ENCODE data around the gene ZNF827.

Gene ZNF827

DNA sequence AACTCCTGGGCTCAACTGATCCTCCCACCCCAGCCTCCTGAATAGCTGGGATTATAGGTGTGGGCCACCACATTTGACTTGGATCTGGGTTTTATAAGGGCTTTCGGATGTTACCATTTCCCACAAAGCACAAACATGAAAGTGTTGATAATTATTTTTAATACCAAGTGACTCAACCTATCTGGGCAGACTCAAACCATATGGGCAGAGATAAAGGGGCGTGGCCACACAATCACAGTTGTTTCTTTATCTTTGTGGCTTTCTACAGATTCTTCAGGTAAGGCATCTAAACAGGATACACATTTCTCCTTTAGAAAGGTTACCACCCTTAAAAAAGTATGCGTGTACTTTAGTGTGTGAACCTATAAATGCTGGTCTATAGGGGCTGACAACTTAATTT is 122.5 kb downstream of the ZNF827 start:
- Histone ChIP-seq H4K8ac (ENCODE audit: low read length) (no peak overlapping the region), H2BK12ac (ENCODE audit: low read length in 2 of 2) (no peak overlapping the region), H3K14ac (ENCODE audit: low read length in 2 of 2) (no peak overlapping the region), H3K36me3 (ENCODE audit: control insufficient read depth in 1 of 2, insufficient read depth in 2 of 2, low read depth in 1 of 2, low read length in 2 of 2) (peaks cover 12 to 17% of the 10 kb centered on the region in 2 experiments), H3K9me3 (ENCODE audit: control insufficient read depth, low read length) (no peaks in the 10 kb centered on the region), H3K4me2 (ENCODE audit: low read length, poor library complexity, severe bottlenecking) (no peak overlapping the region), H3K23ac (ENCODE audit: low read length in 2 of 2) (no peak overlapping the region), H3K79me1 (replicated peaks; ENCODE audit: low read length, poor library complexity, severe bottlenecking) (peaks cover 10% of the 10 kb centered on the region), H3K4me1 (ENCODE audit: control insufficient read depth, insufficient read depth, low read depth, low read length) (no peaks in the 10 kb centered on the region), H2BK5ac (ENCODE audit: low read depth, low read length, poor library complexity, severe bottlenecking) (no peak overlapping the region), H4K91ac (ENCODE audit: low read length) (no peak overlapping the region), H2BK120ac (ENCODE audit: low read depth, low read length) (no peak overlapping the region), H2BK15ac (ENCODE audit: low read depth, poor library complexity, severe bottlenecking) (no peak overlapping the region), H3K4ac (ENCODE audit: low read depth in 1 of 2, low read length in 2 of 2) (no peak overlapping the region), H3K27ac (ENCODE audit: low read length, poor library complexity, severe bottlenecking) (no peak overlapping the region), H3K18ac (ENCODE audit: low read depth in 1 of 2, low read length in 2 of 2) (no peak overlapping the region), H3K9ac (ENCODE audit: low read length) (no peak overlapping the region), H3K27me3 (ENCODE audit: control insufficient read depth in 1 of 2, insufficient read depth in 1 of 2, low read length in 2 of 2) (no peaks in the 10 kb centered on the region), H3K4me3 (ENCODE audit: insufficient read depth in 1 of 2, low read depth in 1 of 2, low read length in 2 of 2) (no peak overlapping the region), H2AFZ (ENCODE audit: low read depth, low read length) (no peak overlapping the region), H2AK5ac (ENCODE audit: low read length, severe bottlenecking) (no peak overlapping the region)
- WGBS: 67% methylated on average over 1 of the region's 3 CpGs
- DNase-seq: no peak

DNA sequence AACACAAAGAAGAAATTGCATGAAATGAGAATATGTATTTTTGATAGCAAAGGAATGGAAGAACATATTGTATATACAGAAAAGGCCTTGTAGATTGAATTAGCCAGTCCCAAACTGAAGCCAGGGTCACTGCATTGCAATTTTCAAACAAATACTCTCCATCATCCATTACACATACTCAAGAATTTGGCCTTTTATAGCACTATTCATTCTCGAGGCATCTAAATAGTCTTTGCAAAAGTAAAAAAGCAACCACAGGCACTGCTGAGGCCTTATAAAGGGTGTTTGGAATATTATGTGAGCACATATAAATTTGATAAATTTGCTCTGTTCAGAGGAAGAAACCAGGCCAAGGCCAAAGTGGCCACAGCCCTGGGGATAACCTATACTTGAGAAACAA is 123.0 kb downstream of the ZNF827 start:
- H3K36me3 ChIP-seq (ENCODE audit: control insufficient read depth in 1 of 2, insufficient read depth in 2 of 2, low read depth in 1 of 2, low read length in 2 of 2): peaks cover 12 to 20% of the 10 kb centered on the region in 2 experiments
- no peak overlapping the region for H2AK5ac ChIP-seq (ENCODE audit: low read length, severe bottlenecking)
- no peak overlapping the region for H2BK120ac ChIP-seq (ENCODE audit: low read depth, low read length)
- no peak overlapping the region for H3K4me3 ChIP-seq (ENCODE audit: insufficient read depth in 1 of 2, low read depth in 1 of 2, low read length in 2 of 2)
- H3K27me3 ChIP-seq (ENCODE audit: control insufficient read depth in 1 of 2, insufficient read depth in 1 of 2, low read length in 2 of 2): no peaks in the 10 kb centered on the region
- no peak overlapping the region for H3K18ac ChIP-seq (ENCODE audit: low read depth in 1 of 2, low read length in 2 of 2)
- H3K9ac ChIP-seq (ENCODE audit: low read length): no peak overlapping the region
- H3K9me3 ChIP-seq (ENCODE audit: control insufficient read depth, low read length): no peaks in the 10 kb centered on the region
- no peak overlapping the region for H2BK12ac ChIP-seq (ENCODE audit: low read length in 2 of 2)
- H3K79me1 ChIP-seq (replicated peaks; ENCODE audit: low read length, poor library complexity, severe bottlenecking): peaks cover 10% of the 10 kb centered on the region
- H3K23ac ChIP-seq (ENCODE audit: low read length in 2 of 2): no peak overlapping the region
- H2BK5ac ChIP-seq (ENCODE audit: low read depth, low read length, poor library complexity, severe bottlenecking): no peak overlapping the region
- no peak overlapping the region for H4K8ac ChIP-seq (ENCODE audit: low read length)
- no peak overlapping the region for H2AFZ ChIP-seq (ENCODE audit: low read depth, low read length)
- no peak overlapping the region for H4K91ac ChIP-seq (ENCODE audit: low read length)
- H2BK15ac ChIP-seq (ENCODE audit: low read depth, poor library complexity, severe bottlenecking): no peak overlapping the region
- no peak overlapping the region for H3K4me2 ChIP-seq (ENCODE audit: low read length, poor library complexity, severe bottlenecking)
- no peak overlapping the region for H3K14ac ChIP-seq (ENCODE audit: low read length in 2 of 2)
- no peak overlapping the region for H3K27ac ChIP-seq (ENCODE audit: low read length, poor library complexity, severe bottlenecking)
- no peaks in the 10 kb centered on the region for H3K4me1 ChIP-seq (ENCODE audit: control insufficient read depth, insufficient read depth, low read depth, low read length)
- WGBS: 92% methylated on average over 1 of the region's 1 CpG
- no peak overlapping the region for H3K4ac ChIP-seq (ENCODE audit: low read depth in 1 of 2, low read length in 2 of 2)
- DNase-seq: no peak

DNA sequence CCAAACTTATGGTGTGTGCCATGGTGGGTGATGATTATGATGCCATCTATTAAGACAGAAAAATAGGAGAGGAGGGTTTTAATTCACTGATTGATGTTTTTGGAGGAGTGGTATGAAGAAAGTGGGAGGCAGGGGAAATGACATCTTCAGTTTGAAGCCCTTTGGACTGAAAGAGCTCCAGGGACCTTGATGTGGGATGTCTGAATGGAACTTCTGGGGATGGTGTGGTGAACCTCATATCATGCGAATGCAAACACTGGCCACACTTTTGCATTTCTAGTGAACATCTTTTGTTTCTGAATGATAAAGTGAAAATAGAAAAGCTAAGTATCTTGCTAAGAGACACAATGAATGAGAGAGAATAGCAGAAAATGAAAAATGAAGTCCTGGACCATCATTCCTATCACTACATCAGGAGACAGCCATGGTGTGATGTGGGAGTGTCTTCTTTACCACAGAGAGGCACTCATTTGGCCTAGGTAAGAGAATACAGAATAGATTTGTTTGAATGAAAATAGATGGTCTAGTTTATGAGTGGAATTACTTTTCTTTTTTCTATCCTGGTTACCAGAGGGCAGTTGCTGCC is 123.5 kb downstream of the ZNF827 start:
- H4K91ac ChIP-seq (ENCODE audit: low read length): no peak overlapping the region
- H3K27me3 ChIP-seq (ENCODE audit: control insufficient read depth in 1 of 2, insufficient read depth in 1 of 2, low read length in 2 of 2): no peaks in the 10 kb centered on the region
- H3K4me3 ChIP-seq (ENCODE audit: insufficient read depth in 1 of 2, low read depth in 1 of 2, low read length in 2 of 2): no peak overlapping the region
- H3K36me3 ChIP-seq (ENCODE audit: control insufficient read depth in 1 of 2, insufficient read depth in 2 of 2, low read depth in 1 of 2, low read length in 2 of 2): peaks cover 12 to 20% of the 10 kb centered on the region in 2 experiments
- no peak overlapping the region for H2BK12ac ChIP-seq (ENCODE audit: low read length in 2 of 2)
- H2AFZ ChIP-seq (ENCODE audit: low read depth, low read length): no peak overlapping the region
- no peaks in the 10 kb centered on the region for H3K9me3 ChIP-seq (ENCODE audit: control insufficient read depth, low read length)
- peaks cover 8% of the 10 kb centered on the region for H3K79me1 ChIP-seq (replicated peaks; ENCODE audit: low read length, poor library complexity, severe bottlenecking)
- 100% methylated on average over 1 of the region's 1 CpG for WGBS
- no peak overlapping the region for H2AK5ac ChIP-seq (ENCODE audit: low read length, severe bottlenecking)
- no peak overlapping the region for H3K23ac ChIP-seq (ENCODE audit: low read length in 2 of 2)
- H4K8ac ChIP-seq (ENCODE audit: low read length): no peak overlapping the region
- H2BK120ac ChIP-seq (ENCODE audit: low read depth, low read length): no peak overlapping the region
- H2BK5ac ChIP-seq (ENCODE audit: low read depth, low read length, poor library complexity, severe bottlenecking): no peak overlapping the region
- DNase-seq: no peak
- H3K9ac ChIP-seq (ENCODE audit: low read length): no peak overlapping the region
- H3K18ac ChIP-seq (ENCODE audit: low read depth in 1 of 2, low read length in 2 of 2): no peak overlapping the region
- H3K4ac ChIP-seq (ENCODE audit: low read depth in 1 of 2, low read length in 2 of 2): no peak overlapping the region
- no peaks in the 10 kb centered on the region for H3K4me1 ChIP-seq (ENCODE audit: control insufficient read depth, insufficient read depth, low read depth, low read length)
- H3K14ac ChIP-seq (ENCODE audit: low read length in 2 of 2): no peak overlapping the region
- no peak overlapping the region for H3K4me2 ChIP-seq (ENCODE audit: low read length, poor library complexity, severe bottlenecking)
- H3K27ac ChIP-seq (ENCODE audit: low read length, poor library complexity, severe bottlenecking): no peak overlapping the region
- H2BK15ac ChIP-seq (ENCODE audit: low read depth, poor library complexity, severe bottlenecking): no peak overlapping the region

DNA sequence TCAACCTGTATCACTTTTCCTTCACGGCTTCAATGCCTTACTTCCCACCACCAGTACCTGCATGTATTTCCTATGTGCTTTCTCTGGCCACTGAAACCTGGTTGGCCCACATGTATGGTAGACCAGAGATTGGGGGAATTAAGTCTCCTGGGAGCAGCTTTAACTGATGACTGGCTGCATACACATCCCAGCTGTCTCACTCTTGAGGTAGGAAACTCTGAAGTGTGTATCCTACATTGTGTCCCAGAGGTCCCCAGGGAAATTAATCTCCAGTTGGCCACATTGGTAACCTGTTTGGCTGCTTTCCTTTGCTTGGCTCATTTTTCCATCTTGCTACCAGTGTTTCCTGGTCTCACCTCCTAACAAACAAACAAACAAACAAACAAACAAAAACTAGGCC is 124.4 kb downstream of the ZNF827 start:
- 100% methylated on average over 1 of the region's 1 CpG for WGBS
- Histone ChIP-seq H2AK5ac (ENCODE audit: low read length, severe bottlenecking) (no peak overlapping the region), H2AFZ (ENCODE audit: low read depth, low read length) (no peak overlapping the region), H3K4me1 (ENCODE audit: control insufficient read depth, insufficient read depth, low read depth, low read length) (no peaks in the 10 kb centered on the region), H3K36me3 (ENCODE audit: control insufficient read depth in 1 of 2, insufficient read depth in 2 of 2, low read depth in 1 of 2, low read length in 2 of 2) (peaks cover 12 to 20% of the 10 kb centered on the region in 2 experiments), H2BK12ac (ENCODE audit: low read length in 2 of 2) (no peak overlapping the region), H2BK15ac (ENCODE audit: low read depth, poor library complexity, severe bottlenecking) (no peak overlapping the region), H3K4me2 (ENCODE audit: low read length, poor library complexity, severe bottlenecking) (no peak overlapping the region), H4K91ac (ENCODE audit: low read length) (no peak overlapping the region), H4K8ac (ENCODE audit: low read length) (no peak overlapping the region), H3K9ac (ENCODE audit: low read length) (no peak overlapping the region), H3K79me1 (replicated peaks; ENCODE audit: low read length, poor library complexity, severe bottlenecking) (peaks cover 6% of the 10 kb centered on the region), H3K27me3 (ENCODE audit: control insufficient read depth in 1 of 2, insufficient read depth in 1 of 2, low read length in 2 of 2) (no peaks in the 10 kb centered on the region), H2BK120ac (ENCODE audit: low read depth, low read length) (no peak overlapping the region), H3K14ac (ENCODE audit: low read length in 2 of 2) (no peak overlapping the region), H3K27ac (ENCODE audit: low read length, poor library complexity, severe bottlenecking) (no peak overlapping the region), H3K4ac (ENCODE audit: low read depth in 1 of 2, low read length in 2 of 2) (no peak overlapping the region), H2BK5ac (ENCODE audit: low read depth, low read length, poor library complexity, severe bottlenecking) (no peak overlapping the region), H3K23ac (ENCODE audit: low read length in 2 of 2) (no peak overlapping the region), H3K18ac (ENCODE audit: low read depth in 1 of 2, low read length in 2 of 2) (no peak overlapping the region), H3K4me3 (ENCODE audit: insufficient read depth in 1 of 2, low read depth in 1 of 2, low read length in 2 of 2) (no peak overlapping the region), H3K9me3 (ENCODE audit: control insufficient read depth, low read length) (no peaks in the 10 kb centered on the region)
- DNase-seq: no peak
